RWPE1 (cell line): ENCODE data around the gene SHMT1.
"Not testable (repeated sequence)": the region's sequence is repeated elsewhere in the genome, so short reads cannot be mapped to it uniquely, and the experiment has no call there.

Experiments used
- CTCF ChIA-PET: fragments of 350-600 bp; sonication (Branson Sonifier 250); formaldehyde crosslinking; extraction: SDS; loops from one replicate; lab custom pipeline; 2021; lab: Yijun Ruan, JAX
- POLR2A ChIA-PET: fragments of 400-600 bp; formaldehyde crosslinking; extraction: SDS; loops from one replicate; lab custom pipeline; 2020; ENCODE audit warnings: antibody characterized with exemption; ENCODE audit not compliant: low non-redundant PET; lab: Yijun Ruan, JAX
- DNase-seq: peaks from one replicate; pipeline ENCODE4 v3.0.0; 2012; ENCODE audit warnings: low spot score
- H3K27ac ChIP-seq: fragments of 450-650 bp; 2 replicates; pipeline ENCODE4 v1.5.1; 2017
- TF ChIP-seq, protein P1 (sequence below): fragments of 450-650 bp; conservative IDR thresholded peaks from 2 replicates; pipeline ENCODE4 v1.5.1; 2017; ENCODE audit warnings: low read depth, mild to moderate bottlenecking

The SHMT1 gene

DNA sequence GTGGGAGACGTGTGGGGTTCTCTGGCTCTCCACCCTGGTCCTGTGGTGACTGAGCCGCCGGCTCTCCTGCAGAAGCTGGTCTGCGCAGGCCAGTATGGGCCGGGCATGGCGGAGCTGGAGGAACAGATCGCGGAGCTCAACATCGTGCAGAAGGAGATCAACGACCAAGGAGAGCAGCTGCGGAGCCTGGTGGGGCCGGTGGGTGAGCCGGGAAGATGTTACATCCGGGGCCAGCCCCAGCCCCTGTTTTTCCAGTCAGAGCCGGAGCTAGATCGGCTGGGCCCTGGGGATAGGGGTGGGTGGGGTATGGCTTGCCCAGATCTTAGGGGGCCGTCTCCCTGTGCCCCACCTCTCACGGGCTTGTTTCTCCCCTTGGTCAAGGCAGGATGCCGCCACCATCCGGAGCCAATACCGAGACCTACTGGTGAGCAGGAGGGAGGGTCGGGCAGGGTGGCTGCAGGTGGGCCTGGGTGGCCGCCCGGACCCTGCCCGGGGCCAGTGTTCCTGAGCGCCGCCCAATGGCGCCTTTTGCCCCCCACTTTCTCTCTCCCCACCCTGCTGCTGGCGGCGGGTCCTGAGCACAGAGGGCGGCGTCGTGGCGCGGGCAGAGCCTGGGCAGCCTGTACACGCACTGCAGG lies 19.2 kb upstream of the SHMT1 start:
- H3K27ac ChIP-seq, result no peak overlapping the region
- POLR2A ChIA-PET, result no interaction called here
- TF ChIP-seq, protein P1, sequence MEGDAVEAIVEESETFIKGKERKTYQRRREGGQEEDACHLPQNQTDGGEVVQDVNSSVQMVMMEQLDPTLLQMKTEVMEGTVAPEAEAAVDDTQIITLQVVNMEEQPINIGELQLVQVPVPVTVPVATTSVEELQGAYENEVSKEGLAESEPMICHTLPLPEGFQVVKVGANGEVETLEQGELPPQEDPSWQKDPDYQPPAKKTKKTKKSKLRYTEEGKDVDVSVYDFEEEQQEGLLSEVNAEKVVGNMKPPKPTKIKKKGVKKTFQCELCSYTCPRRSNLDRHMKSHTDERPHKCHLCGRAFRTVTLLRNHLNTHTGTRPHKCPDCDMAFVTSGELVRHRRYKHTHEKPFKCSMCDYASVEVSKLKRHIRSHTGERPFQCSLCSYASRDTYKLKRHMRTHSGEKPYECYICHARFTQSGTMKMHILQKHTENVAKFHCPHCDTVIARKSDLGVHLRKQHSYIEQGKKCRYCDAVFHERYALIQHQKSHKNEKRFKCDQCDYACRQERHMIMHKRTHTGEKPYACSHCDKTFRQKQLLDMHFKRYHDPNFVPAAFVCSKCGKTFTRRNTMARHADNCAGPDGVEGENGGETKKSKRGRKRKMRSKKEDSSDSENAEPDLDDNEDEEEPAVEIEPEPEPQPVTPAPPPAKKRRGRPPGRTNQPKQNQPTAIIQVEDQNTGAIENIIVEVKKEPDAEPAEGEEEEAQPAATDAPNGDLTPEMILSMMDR, result no peak
- CTCF ChIA-PET, result no interaction called here
- no peak for DNase-seq

DNA sequence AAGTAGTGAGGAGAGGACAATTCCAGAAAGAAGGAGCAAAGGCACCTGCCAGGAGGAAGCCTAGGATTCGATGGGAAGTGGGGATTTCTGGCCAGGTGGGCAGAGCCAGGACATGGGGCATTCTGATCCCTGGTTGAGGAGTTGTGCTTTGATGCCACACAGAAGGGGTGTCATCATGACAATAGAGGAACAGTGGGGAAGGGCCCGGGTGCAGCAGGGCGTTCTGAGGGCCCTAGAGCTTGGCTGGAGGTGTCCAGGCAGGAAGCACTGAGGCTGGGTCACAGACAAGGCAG lies 18.5 kb upstream of the SHMT1 start:
- no peak overlapping the region for H3K27ac ChIP-seq
- no peak for DNase-seq
- CTCF ChIA-PET, result no interaction called here
- POLR2A ChIA-PET, result no interaction called here
- TF ChIP-seq, protein P1, result no peak

DNA sequence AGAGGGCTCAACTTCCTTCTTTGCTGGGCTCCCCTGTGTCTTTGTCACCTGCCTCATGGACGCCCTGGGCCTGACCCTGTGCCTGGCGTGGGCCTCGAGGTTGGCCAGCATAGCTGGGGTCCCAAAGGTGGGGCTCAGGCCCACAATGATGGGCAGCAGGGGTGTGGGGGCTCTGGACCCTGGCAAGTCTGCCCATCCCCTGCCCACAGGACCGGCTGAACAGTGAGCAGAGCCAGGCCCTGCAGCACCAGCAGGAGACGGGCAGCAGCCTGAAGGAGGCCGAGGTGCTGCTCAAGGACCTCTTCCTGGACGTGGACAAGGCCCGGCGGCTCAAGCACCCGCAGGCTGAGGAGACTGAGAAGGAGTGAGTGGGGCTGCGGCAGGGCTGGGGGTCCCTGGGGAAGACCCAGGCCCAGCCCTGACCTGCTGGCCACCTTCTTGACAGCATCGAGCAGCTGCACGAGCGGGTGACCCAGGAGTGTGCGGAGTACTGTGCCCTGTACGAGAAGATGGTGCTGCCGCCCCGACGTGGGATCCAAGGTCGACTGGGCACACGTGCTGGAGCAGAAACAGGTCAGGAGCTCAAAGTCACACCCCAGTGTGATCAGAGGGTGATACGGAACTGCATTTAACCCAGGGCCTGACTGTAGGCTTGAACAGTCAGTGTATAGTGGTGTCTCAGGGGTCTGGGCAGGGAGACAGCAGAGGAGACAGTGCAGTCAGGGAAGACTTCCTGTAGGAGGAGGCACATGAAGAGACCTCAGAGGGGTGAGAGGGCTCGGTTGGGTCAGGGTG lies 18.0 kb upstream of the SHMT1 start:
- H3K27ac ChIP-seq, result no peak overlapping the region
- TF ChIP-seq, protein P1, result no peak
- CTCF ChIA-PET, result no interaction called here
- no peak for DNase-seq
- POLR2A ChIA-PET, result no interaction called here

DNA sequence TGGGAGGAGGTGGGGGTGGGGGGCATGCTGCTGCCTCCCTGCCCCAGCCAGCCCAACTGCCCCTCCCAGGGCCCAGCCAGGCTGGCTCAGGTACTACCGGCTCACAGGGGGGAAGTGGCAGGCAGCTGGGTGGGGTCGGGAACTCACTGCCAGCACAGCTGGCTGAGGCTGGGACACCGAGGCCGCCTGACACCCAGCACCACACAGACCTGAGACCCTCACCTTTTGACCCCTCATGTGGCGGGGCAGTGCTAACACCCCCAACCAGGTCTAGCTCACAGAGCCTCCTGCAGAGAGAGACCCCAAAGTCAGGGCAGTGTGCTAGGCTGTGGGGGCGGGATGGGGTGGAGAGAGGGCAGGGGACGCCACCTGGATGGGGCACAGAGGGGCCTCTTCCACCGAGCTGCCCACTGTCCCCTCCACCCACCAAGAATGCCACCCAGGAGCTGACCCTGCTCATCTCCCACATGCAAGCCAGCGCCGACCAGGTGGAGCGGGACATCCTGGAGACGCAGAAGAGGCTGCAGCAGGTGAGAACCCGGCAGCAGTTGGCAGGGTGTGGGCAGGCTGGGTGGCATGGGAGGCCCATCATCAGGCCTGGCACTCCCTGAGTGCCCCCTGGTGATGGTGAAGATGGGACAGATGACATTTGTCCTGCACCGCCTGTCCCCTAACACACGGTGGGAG lies 17.3 kb upstream of the SHMT1 start:
- POLR2A ChIA-PET, result no interaction called here
- H3K27ac ChIP-seq, result no peak overlapping the region
- TF ChIP-seq, protein P1, result no peak
- no peak for DNase-seq
- CTCF ChIA-PET, result no interaction called here

DNA sequence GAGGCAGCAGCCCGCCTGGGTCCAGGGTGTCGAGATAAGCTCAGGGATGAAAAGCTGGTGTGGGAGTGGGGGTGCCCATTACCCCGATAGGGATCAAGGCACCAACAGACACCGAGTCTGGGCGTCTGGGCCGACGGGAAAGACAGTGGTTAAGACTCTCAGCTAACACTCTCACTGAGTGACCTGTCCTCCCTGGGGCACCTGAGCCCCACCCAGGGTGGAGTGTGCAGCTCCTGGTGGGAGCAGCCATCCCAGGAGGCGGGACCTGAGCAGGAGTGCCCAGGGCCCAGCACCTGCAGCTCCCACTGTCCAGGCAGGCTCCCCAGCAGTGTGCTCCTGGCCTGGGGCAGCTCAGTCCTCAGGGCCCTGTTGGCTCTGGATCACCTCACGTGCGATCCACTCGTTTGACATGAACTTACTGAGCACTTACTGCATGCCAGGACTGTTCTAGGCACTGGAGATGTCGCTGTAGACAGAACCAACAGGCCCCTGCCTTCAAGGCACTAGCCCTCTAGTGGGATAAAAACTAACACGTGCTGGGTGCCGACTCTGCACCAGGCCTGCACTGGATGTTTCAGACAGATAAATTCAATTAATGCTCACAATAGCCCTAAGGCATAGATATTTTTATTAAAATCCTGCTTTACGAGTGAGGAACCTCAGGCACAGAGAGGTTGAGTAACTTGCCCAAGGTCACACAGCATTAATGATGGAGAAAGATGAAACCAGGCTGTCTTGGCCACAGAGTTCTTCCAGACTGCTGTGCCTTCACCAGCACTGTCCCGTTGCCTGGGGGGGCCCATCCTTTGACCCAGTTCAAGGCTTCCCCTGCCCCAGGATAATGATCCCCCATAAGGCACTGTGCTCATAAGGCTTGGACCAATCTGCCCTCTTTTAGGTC lies 16.1 kb upstream of the SHMT1 start:
- peak overlapping the region; percentile 93 for H3K27ac ChIP-seq

DNA sequence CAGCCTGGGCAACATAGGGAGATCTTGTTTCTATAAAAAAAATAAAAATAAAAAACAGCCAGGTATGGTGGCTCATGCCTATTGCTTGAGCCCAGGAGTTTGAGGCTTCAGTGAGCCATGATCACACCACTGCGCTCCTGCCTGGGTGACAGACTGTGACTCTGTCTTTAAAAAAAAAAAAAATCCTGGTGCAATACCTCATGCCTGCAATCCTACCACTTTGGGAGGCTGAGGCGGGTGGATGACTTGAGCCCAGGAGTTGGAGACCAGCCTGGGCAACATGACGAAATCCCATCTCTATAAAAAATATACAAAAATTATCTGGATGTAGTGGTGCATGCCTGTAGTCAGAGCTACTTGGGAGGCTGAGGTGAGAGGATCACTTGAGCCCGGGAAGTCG lies 15.3 kb upstream of the SHMT1 start:
- DNase-seq, POLR2A ChIA-PET: not testable (repeated sequence)
- CTCF ChIA-PET, result interaction anchor here (0.7 kb wide), 1 partner anchor 130 kb away, joined by 10 read pairs; no protein-coding TSS in a partner anchor
- H3K27ac ChIP-seq, result peak overlapping the region; percentile 93

More for the DNA sequence above, 16.1 kb upstream of the SHMT1 start:
- POLR2A ChIA-PET, result no interaction called here
- TF ChIP-seq, protein P1, result no peak
- DNase-seq, result no peak
- CTCF ChIA-PET, result interaction anchor here (0.7 kb wide), 1 partner anchor 131 kb away, joined by 10 read pairs; no protein-coding TSS in a partner anchor
